Nasal cavity respiratory epithelium epithelial cell of viscerocranial mucosa (primary cell): ENCODE results near the gene TEX13D. TPM values are rescaled to one million over a fixed set of nuclear protein-coding genes. Genes with fewer than 3 reads are reported as not detected.

Experiments used
- total RNA-seq: library from RNA; depleted of rRNA; stranded (reverse); fragments of >200 nt; gene quantifications from 2 replicates; pipeline ENCODE4 v1.2.3, GENCODE V29; 2014

Gene TEX13D
- total RNA-seq, result not detected in 2 replicates

GRCh38 chrX:124332481-124333424 is at the start of gene TEX13D:
Gene TEX13D, plus strand, starts transcription at chrX:124332660. Its CDS starts 258 bp downstream, at chrX:124332918.

GRCh38 chrX:124346117-124346876 is 13.8 kb downstream of the TEX13D start, which contains the start of gene SH2D1A:
Gene SH2D1A, plus strand, starts transcription at chrX:124346563. Its CDS starts 80 bp downstream, at chrX:124346643.

Other genes starting within 250 kb of the TEX13D start
- under 0.01 TPM in 1 of 2 replicates, not detected in the other for gene SH2D1A, start 13.9 kb downstream of the TEX13D start, total RNA-seq